Psoas muscle (tissue), 8 donors: Measurements from ENCODE around the gene PIK3R2. TPM values are rescaled to one million over a fixed set of nuclear protein-coding genes. Genes with fewer than 3 reads are reported as not detected.

Source experiments
- ATAC-seq, 4 donors: fragments of 200-7000 bp; cut with Tn5 transposase; one replicate each; pipeline ENCODE4 v1.9.1; 2020; ENCODE audit warnings: moderate library complexity in 3 of 4, mild to moderate bottlenecking in 2 of 4
- DNase-seq, 2 donors: peaks; one replicate each; pipeline ENCODE4 v3.0.0-alpha.2; 2020
- H3K27ac ChIP-seq: fragments of 200-600 bp; one replicate; pipeline ENCODE4 v1.8.0; 2022
- H3K27me3 ChIP-seq, 3 donors: fragments of 200-600 bp in 1 of 3; one replicate each; pipeline versions ENCODE4 v1.6.1 to v1.8.0; 2013 to 2022; ENCODE audit warnings: low read length in 2 of 3, mild to moderate bottlenecking in 2 of 3, moderate library complexity in 1 of 3; ENCODE audit not compliant: insufficient read depth in 3 of 3
- H3K36me3 ChIP-seq, 2 donors: fragments of 200-600 bp in 1 of 2; one replicate each; pipeline versions ENCODE4 v1.6.1 to v1.8.0; 2013 to 2022; ENCODE audit warnings: low read depth in 1 of 2, mild to moderate bottlenecking in 1 of 2, moderate library complexity in 1 of 2; ENCODE audit not compliant: insufficient read depth in 1 of 2
- H3K4me1 ChIP-seq: fragments of 200-600 bp; one replicate; pipeline ENCODE4 v1.8.0; 2022
- H3K4me3 ChIP-seq: fragments of 200-600 bp; one replicate; pipeline ENCODE4 v1.8.0; 2022; ENCODE audit warnings: mild to moderate bottlenecking
- H3K9me3 ChIP-seq: fragments of 200-600 bp; one replicate; pipeline ENCODE4 v1.8.0; 2022
- WGBS, 3 donors: extraction: QIAGEN DNeasy Blood & Tissue Kit; methylation state at CpG; one replicate each; pipeline versions ENCODE4 v1.1.6 to v1.1.7; 2013; 5-methylcytosine and 5-hydroxymethylcytosine counted together
- intact Hi-C, 2 donors: fragments of 100-400 bp; cut with DNase I; formaldehyde crosslinking; loops; one replicate each; pipeline versions ENCODE4 v1.11.0 to v1.14.2; 2022
- polyA plus RNA-seq, 3 donors: library from polyadenylated mRNA; stranded (reverse); fragments of 200-250 nt; gene quantifications; one replicate each; pipeline ENCODE4 v1.2.3, GENCODE V29; 2013
- total RNA-seq, 4 donors: library from RNA; stranded (reverse); fragmentation: NEBNext Ultra II Directional in 2 of 4; extraction: Animal tissue kit (Norgen Biotek cat#: 25700) in 2 of 4; gene quantifications; one replicate each; pipeline versions ENCODE4 v1.2.1 to v1.2.4, GENCODE V29; 2021 to 2023
- TF ChIP-seq, protein P1 (sequence below): fragments of 200-600 bp; IDR thresholded peaks from one replicate; pipeline ENCODE4 v1.8.0; 2022; ENCODE audit warnings: antibody characterized with exemption
- donor health status: healthy with polysubstance abuse.
- donor health status: DM: no; HTN: no; CAD: no; lungs with moderate emphysema.
- donor health status: Bipolar disorder and iron deficiency.
- donor health status: healthy.
- donor health status: DM: yes; HTN: yes; CAD: no.
- donor health status: DM: no; HTN: no; CAD: no.
- donor health status: DM: no; HTN: no; CAD: no.
- donor health status: DM: yes; HTN: yes; CAD: no.

The PIK3R2 gene
- total and polyA plus RNA-seq, 7 donors, result 4.6 to 20.8 (median 8.6) TPM

DNA sequence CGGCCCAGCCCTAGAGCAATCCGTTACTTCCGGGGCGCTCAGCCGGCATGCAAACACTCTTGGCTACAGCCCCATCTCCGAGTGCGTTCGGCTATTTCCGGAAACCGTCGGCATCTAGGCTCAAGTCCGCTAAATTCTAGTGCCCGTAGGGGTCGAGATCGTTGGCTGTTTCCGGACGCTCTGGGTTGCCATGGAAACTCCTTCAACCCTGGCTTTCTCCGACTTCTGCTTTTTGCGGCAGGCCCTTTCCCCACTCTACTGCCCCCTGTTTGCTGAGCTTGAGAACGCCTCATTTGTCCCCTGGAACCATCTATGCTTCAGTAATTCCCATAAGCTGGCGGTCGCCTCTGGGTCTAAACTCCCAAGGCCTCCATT, 534 bp upstream of the PIK3R2 start:
- TF ChIP-seq, protein P1, sequence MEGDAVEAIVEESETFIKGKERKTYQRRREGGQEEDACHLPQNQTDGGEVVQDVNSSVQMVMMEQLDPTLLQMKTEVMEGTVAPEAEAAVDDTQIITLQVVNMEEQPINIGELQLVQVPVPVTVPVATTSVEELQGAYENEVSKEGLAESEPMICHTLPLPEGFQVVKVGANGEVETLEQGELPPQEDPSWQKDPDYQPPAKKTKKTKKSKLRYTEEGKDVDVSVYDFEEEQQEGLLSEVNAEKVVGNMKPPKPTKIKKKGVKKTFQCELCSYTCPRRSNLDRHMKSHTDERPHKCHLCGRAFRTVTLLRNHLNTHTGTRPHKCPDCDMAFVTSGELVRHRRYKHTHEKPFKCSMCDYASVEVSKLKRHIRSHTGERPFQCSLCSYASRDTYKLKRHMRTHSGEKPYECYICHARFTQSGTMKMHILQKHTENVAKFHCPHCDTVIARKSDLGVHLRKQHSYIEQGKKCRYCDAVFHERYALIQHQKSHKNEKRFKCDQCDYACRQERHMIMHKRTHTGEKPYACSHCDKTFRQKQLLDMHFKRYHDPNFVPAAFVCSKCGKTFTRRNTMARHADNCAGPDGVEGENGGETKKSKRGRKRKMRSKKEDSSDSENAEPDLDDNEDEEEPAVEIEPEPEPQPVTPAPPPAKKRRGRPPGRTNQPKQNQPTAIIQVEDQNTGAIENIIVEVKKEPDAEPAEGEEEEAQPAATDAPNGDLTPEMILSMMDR, result peak; percentile 53
- ATAC-seq (peak; percentile 48 to 76 (median 67)), DNase-seq (peak; percentile 95 to 97)
- H3K4me1 ChIP-seq, result peaks cover 41% of the 10 kb centered on the region
- intact Hi-C loops, result loop anchor here (5.0 to 10.0 kb wide), 3 partner anchors 35 to 148 kb away; partner anchors contain the start of gene ARRDC2 (in 1 of the 2)
- peak overlapping the region; percentile 92 for H3K27ac ChIP-seq
- H3K9me3 ChIP-seq, result no peaks in the 10 kb centered on the region
- peak overlapping the region; percentile 76 for H3K4me3 ChIP-seq
- WGBS, 3 donors, result 0 to 1% (median 0%) methylated on average over 22 of the region's 22 CpGs
- no peaks in the 10 kb centered on the region for H3K27me3 ChIP-seq
- peaks cover 0 to 7% of the 10 kb centered on the region in 2 donors for H3K36me3 ChIP-seq

DNA sequence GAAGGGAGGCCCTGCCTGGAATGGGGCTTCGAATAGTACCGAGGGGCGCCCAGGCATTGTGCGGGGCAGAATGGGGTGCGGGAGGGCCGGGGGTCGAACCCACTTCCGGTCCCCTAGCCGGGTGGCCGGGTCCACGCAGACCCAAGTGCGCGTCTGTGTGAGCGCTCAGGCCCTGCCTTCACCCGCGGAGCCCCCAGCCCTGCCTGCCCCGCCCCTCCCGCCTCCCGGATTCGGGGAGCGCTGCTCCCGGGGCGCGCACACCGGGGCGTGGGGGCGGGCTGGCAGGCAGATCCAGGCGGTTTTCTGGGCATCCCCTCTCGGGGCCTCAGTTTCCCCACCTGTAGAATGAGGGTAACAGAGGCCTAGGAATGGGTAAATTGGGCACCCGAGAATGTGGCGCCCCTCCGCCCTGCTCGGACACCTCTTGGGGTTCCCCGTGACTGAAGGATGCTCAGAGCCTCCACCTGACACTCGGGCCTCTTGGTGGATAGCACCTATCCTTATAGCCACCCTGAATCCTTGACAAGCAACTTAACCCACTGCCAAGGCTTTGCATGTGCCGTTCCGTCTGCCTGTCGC, 682 bp downstream of the PIK3R2 start:
- H3K27ac ChIP-seq, result peak overlapping the region; percentile 92
- H3K9me3 ChIP-seq, result no peaks in the 10 kb centered on the region
- H3K36me3 ChIP-seq, result peaks cover 0 to 6% of the 10 kb centered on the region in 2 donors
- peak overlapping the region; percentile 76 for H3K4me3 ChIP-seq
- 1 to 3% (median 2%) methylated on average over 26 to 38 of the region's 38 CpGs for WGBS, 3 donors
- H3K27me3 ChIP-seq, result no peaks in the 10 kb centered on the region
- TF ChIP-seq, protein P1, result no peak
- peak; percentile 40 to 72 for DNase-seq
- no peak for ATAC-seq
- H3K4me1 ChIP-seq, result peaks cover 52% of the 10 kb centered on the region
- intact Hi-C loops, result loop anchor here (5.0 to 10.0 kb wide), 3 partner anchors 36 to 149 kb away; partner anchors contain the start of gene ARRDC2 (in 1 of the 2)

DNA sequence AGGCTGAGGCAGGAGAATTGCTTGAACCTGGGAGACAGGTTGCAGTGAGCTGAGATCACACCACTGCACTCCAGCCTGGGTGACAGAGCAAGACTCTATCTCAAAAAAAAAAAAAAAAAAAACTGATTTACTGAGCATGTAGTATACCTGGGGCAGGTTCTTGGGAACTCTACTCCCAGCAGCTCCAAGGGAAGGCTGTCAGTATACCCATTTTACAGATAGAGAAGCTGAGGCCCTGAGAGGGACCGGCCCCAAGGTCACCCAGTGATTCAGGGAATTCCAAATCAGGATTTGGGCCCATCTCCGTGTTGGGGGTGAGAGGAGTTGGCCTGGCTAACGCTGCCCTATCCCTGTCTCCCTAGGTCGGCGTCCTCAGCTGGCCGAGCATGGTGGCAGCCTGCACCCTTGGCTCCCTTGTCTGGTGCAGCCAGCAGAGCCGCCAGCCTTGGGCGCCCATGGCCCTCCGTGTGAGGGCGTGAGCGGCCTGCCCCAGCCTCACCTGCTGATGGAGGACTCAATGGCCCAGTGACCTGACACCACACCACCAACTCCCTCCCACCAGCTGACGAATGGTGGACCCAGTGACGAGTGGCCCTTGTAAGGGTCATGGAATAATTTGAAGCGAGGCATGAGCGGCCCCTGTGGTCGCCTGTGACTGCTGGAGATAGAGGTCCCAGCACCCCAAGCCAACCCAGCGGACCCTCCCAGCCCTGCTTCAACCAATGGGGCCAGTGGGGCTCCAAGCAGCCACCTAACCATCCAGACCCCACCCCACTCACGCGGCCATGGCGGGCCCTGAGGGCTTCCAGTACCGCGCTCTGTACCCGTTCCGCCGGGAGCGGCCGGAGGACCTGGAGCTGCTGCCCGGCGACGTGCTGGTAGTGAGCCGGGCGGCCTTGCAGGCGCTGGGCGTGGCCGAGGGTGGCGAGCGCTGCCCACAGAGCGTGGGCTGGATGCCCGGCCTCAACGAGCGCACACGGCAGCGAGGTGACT, 2.4 kb downstream of the PIK3R2 start:
- no peaks in the 10 kb centered on the region for H3K9me3 ChIP-seq
- intact Hi-C loops, result loop anchor here in 1 of 2 donors (10.0 kb wide), 1 partner anchor 151 kb away; the partner anchor contains the start of gene ARRDC2
- H3K4me3 ChIP-seq, result peak overlapping the region; percentile 48
- WGBS, 3 donors, result 82 to 87% (median 82%) methylated on average over 39 to 43 of the region's 43 CpGs
- H3K27ac ChIP-seq, result peak overlapping the region; percentile 83
- no peak for DNase-seq
- peaks cover 55% of the 10 kb centered on the region for H3K4me1 ChIP-seq
- H3K36me3 ChIP-seq, result peaks cover 0 to 6% of the 10 kb centered on the region in 2 donors
- TF ChIP-seq, protein P1, result no peak
- ATAC-seq, result no peak
- H3K27me3 ChIP-seq, result no peaks in the 10 kb centered on the region

DNA sequence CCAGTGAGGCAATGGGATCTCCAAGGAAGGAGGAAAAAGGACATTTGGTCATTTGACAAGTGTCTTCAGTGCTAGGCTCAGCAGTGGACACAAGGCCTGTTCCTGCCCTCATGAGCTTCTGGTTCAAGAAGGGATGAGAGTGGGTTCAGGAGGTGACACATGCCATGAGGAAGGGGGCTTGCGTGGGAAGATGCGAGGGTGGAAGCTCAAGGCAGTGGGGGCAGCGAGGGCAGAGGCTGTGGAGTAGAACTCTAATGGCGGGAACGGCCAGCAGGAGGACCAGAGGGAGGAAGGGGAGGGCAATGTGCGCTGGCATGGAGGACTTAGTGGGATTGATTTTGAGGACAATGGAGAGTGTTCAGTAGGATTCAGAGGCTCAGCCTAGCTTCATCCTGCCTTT, 3.3 kb downstream of the PIK3R2 start:
- H3K9me3 ChIP-seq, result no peaks in the 10 kb centered on the region
- no peaks in the 10 kb centered on the region for H3K27me3 ChIP-seq
- intact Hi-C loops, result loop anchor here in 1 of 2 donors (10.0 kb wide), 1 partner anchor 151 kb away; the partner anchor contains the start of gene ARRDC2
- ATAC-seq (no peak), DNase-seq (no peak)
- H3K4me3 ChIP-seq, result peak overlapping the region; percentile 48
- 86 to 96% (median 89%) methylated on average over 5 of the region's 6 CpGs for WGBS, 3 donors
- H3K36me3 ChIP-seq, result peaks cover 0 to 6% of the 10 kb centered on the region in 2 donors
- H3K4me1 ChIP-seq, result peaks cover 55% of the 10 kb centered on the region
- TF ChIP-seq, protein P1, result no peak
- H3K27ac ChIP-seq, result peak overlapping the region; percentile 83
